Endothelial cell of umbilical vein (primary cell): ENCODE data around the gene ANKRD28. TPM values are rescaled to one million over a fixed set of nuclear protein-coding genes. Genes with fewer than 3 reads are reported as not detected.
"Not testable (repeated sequence)": the region's sequence is repeated elsewhere in the genome, so short reads cannot be mapped to it uniquely, and the experiment has no call there.

Source experiments
- BruUV-seq: library from RNA; stranded (reverse); fragments of 400-500 nt; replicated peaks from 2 replicates; lab custom pipeline; 2021; lab: Mats Ljungman, UMichigan
- CTCF ChIA-PET: fragments of 300-600, 350-600 bp; sonication (Branson Sonifier 250); formaldehyde crosslinking; loops from one replicate; lab custom pipeline; 2021; ENCODE audit warnings: antibody characterized with exemption, inconsistent platforms; lab: Charles Lee
- POLR2A ChIA-PET: fragments of 300-600, 350-600 bp; sonication (Branson Sonifier 250); formaldehyde crosslinking; loops from one replicate; lab custom pipeline; 2021; ENCODE audit warnings: antibody characterized with exemption, inconsistent platforms; lab: Charles Lee
- DNase-seq: peaks from one replicate; pipeline ENCODE4 v3.0.0-alpha.2; 2011; ENCODE audit warnings: low read depth, low spot score
- FAIRE-seq: peaks from 2 replicates; lab custom pipeline; 2011; peaks lifted over from hg19 to GRCh38; lab: Jason Lieb, UNC
- H2AFZ ChIP-seq: 2 replicates; pipeline ENCODE4 v1.6.0; 2012; ENCODE audit warnings: low read depth, low read length, control low read depth, inconsistent platforms
- H3K27ac ChIP-seq: 2 replicates; pipeline ENCODE4 v1.5.1; 2011; ENCODE audit warnings: low read depth, mild to moderate bottlenecking, control low read depth, low read length, moderate library complexity; ENCODE audit not compliant: insufficient read depth
- H3K27me3 ChIP-seq, 2 experiments: 2 replicates each; pipeline versions ENCODE4 v1.6.0 to v1.6.1; 2011; ENCODE audit warnings: low read length in 2 of 2, mixed read lengths in 1 of 2; ENCODE audit not compliant: control insufficient read depth in 2 of 2, insufficient read depth in 2 of 2
- H3K36me3 ChIP-seq, 2 experiments: 2 replicates in 1 of 2; 3 replicates in 1 of 2; pipeline ENCODE4 v1.5.1; 2011; ENCODE audit warnings: low read length in 2 of 2, mild to moderate bottlenecking in 1 of 2, moderate library complexity in 1 of 2; ENCODE audit not compliant: control insufficient read depth in 2 of 2, insufficient read depth in 2 of 2; ENCODE audit errors: extremely low read depth in 1 of 2
- H3K4me1 ChIP-seq: 3 replicates; pipeline ENCODE4 v1.5.1; 2011; ENCODE audit warnings: mild to moderate bottlenecking, low read length; ENCODE audit not compliant: control insufficient read depth, insufficient read depth; ENCODE audit errors: extremely low read depth
- H3K4me2 ChIP-seq: 2 replicates; pipeline ENCODE4 v1.6.1; 2011; ENCODE audit warnings: low read length, control low read depth, mixed read lengths; ENCODE audit not compliant: insufficient read depth
- H3K4me3 ChIP-seq, 3 experiments: fragments of 200-600 bp in 1 of 3; sonication (generic), shearing (Covaris generic) in 1 of 3; replicated peaks in 1 of 3; 2 replicates each; pipeline ENCODE4 v1.5.1; 2011 to 2016; ENCODE audit warnings: control low read depth in 3 of 3, low read length in 3 of 3, mild to moderate bottlenecking in 2 of 3, inconsistent platforms in 1 of 3, low read depth in 1 of 3, moderate library complexity in 1 of 3; ENCODE audit not compliant: insufficient read depth in 1 of 3
- H3K79me2 ChIP-seq: 2 replicates; pipeline ENCODE4 v1.6.0; 2012; ENCODE audit warnings: low read length, inconsistent platforms; ENCODE audit not compliant: control insufficient read depth, insufficient read depth
- H3K9ac ChIP-seq: replicated peaks from 2 replicates; pipeline ENCODE3; 2011; ENCODE audit warnings: low read length, control low read depth; ENCODE audit not compliant: insufficient read depth; ENCODE audit errors: extremely low read depth
- H3K9me1 ChIP-seq: replicated peaks from 3 replicates; pipeline ENCODE4 v1.6.0; 2011; ENCODE audit warnings: mild to moderate bottlenecking, low read length; ENCODE audit not compliant: control insufficient read depth, insufficient read depth; ENCODE audit errors: extremely low read depth
- H3K9me3 ChIP-seq: replicated peaks from 2 replicates; pipeline ENCODE4 v1.5.1; 2012; ENCODE audit warnings: low read length, inconsistent platforms; ENCODE audit not compliant: control insufficient read depth, insufficient read depth
- H4K20me1 ChIP-seq: replicated peaks from 2 replicates; pipeline ENCODE3; 2011; ENCODE audit warnings: mild to moderate bottlenecking, low read length; ENCODE audit not compliant: control insufficient read depth, insufficient read depth; ENCODE audit errors: extremely low read depth
- EZH2 ChIP-seq: IDR thresholded peaks from 2 replicates; pipeline ENCODE4 v1.6.1; 2012; ENCODE audit warnings: borderline replicate concordance, low read depth, mild to moderate bottlenecking, moderate library complexity, low read length, inconsistent platforms; ENCODE audit not compliant: severe bottlenecking
- FOS ChIP-seq: IDR thresholded peaks from 2 replicates; pipeline ENCODE4 v1.6.1; 2011; ENCODE audit warnings: mild to moderate bottlenecking, low read length, moderate library complexity, borderline replicate concordance; ENCODE audit not compliant: insufficient read depth
- dilution Hi-C: fragments of 300-500 bp; cut with MboI; formaldehyde crosslinking; loops from one replicate; pipeline ENCODE4 v1.15.0; 2019; ENCODE audit warnings: low sequenced_read_pairs; ENCODE audit not compliant: extremely low pct_ligation_motif_present
- intact Hi-C: fragments of 100-400 bp; cut with micrococcal nuclease; formaldehyde crosslinking; loops from one replicate; pipeline ENCODE4 v1.10.0; 2022
- polyA plus RNA-seq, 4 experiments: library from polyadenylated mRNA; depleted of rRNA in 3 of 4; stranded (reverse) in 3 of 4; unstranded in 1 of 4; fragments of >200 nt; gene quantifications; 2 replicates each; pipeline versions ENCODE4 v1.2.1 to v1.2.3, GENCODE V29; 2011 to 2012; ENCODE audit warnings: missing spikeins in 1 of 4
- total RNA-seq: library from RNA; stranded (reverse); gene quantifications from 2 replicates; pipeline ENCODE4 v1.2.3, GENCODE V29; 2021

The ANKRD28 gene
- total and polyA plus RNA-seq, 2 donors (not counting 3 experiments of a cell fraction or from before 2014, with no cell fraction given) = 36.7 to 97.3 TPM

GRCh38 chr3:15778332-15778858 lies 19.4 kb downstream of the ANKRD28 start:
- no peak for FAIRE-seq
- dilution Hi-C loops = no loop called here
- ChIA-PET POLR2A (interaction anchor here (1.2 kb wide), 1 partner anchor 9 kb away, joined by 3 read pairs; no protein-coding TSS in a partner anchor), CTCF (interaction anchor here (1.6 kb wide), 1 partner anchor 18 kb away, joined by 4 read pairs; no protein-coding TSS in a partner anchor)
- Histone ChIP-seq H3K9me3 (no peaks in the 10 kb centered on the region), H3K36me3 (no peaks in the 10 kb centered on the region), H2AFZ (no peak overlapping the region), H3K9me1 (no peaks in the 10 kb centered on the region), H3K27me3 (no peaks in the 10 kb centered on the region), H3K4me2 (no peak overlapping the region), H4K20me1 (no peaks in the 10 kb centered on the region), H3K79me2 (peaks cover 87% of the 10 kb centered on the region), H3K4me3 (no peak overlapping the region), H3K9ac (no peak overlapping the region), H3K4me1 (peaks cover 11% of the 10 kb centered on the region), H3K27ac (no peak overlapping the region)
- intact Hi-C loops = no loop called here
- DNase-seq = no peak
- no TSS peak for BruUV-seq
- TF ChIP-seq EZH2 = no peak
- no peak for TF ChIP-seq FOS

GRCh38 chr3:15774931-15775560 lies 22.7 kb downstream of the ANKRD28 start:
- peaks cover 81% of the 10 kb centered on the region for H3K79me2 ChIP-seq
- H3K27me3 ChIP-seq, FAIRE-seq, H3K4me3 ChIP-seq, H3K4me2 ChIP-seq, H3K4me1 ChIP-seq, H3K9me1 ChIP-seq, BruUV-seq, H3K27ac ChIP-seq, H3K9ac ChIP-seq, H3K36me3 ChIP-seq, H4K20me1 ChIP-seq, POLR2A ChIA-PET, H2AFZ ChIP-seq, intact Hi-C loops, dilution Hi-C loops, H3K9me3 ChIP-seq, DNase-seq: not testable (repeated sequence)
- CTCF ChIA-PET = interaction anchor here (0.9 to 1.6 kb wide), 2 partner anchors 12 to 22 kb away, joined by 3 to 5 read pairs; partner anchors contain the start of gene ANKRD28
